GM23248 (cell line): ENCODE measurements around the gene SLC9A9. TPM values are rescaled to one million over a fixed set of nuclear protein-coding genes. Genes with fewer than 3 reads are reported as not detected.

Source experiments
- DNase-seq: peaks from one replicate; pipeline ENCODE4 v3.0.0-alpha.2; 2015
- H2AFZ ChIP-seq: fragments of 200-600 bp; sonication (generic); 2 replicates; pipeline ENCODE4 v1.6.1; 2016; ENCODE audit warnings: antibody characterized with exemption
- H3F3A ChIP-seq: fragments of 200-600 bp; sonication (generic); 2 replicates; pipeline ENCODE4 v1.6.1; 2016; ENCODE audit warnings: mild to moderate bottlenecking, antibody characterized with exemption, mixed run types; ENCODE audit not compliant: insufficient read depth
- H3K27ac ChIP-seq: fragments of 200-600 bp; sonication (generic); 2 replicates; pipeline ENCODE4 v1.5.1; 2016; ENCODE audit warnings: mild to moderate bottlenecking
- H3K27me3 ChIP-seq: fragments of 200-600 bp; sonication (generic); replicated peaks from 2 replicates; pipeline ENCODE4 v1.6.1; 2016; ENCODE audit warnings: mild to moderate bottlenecking; ENCODE audit not compliant: insufficient read depth
- H3K36me3 ChIP-seq: fragments of 200-600 bp; sonication (generic); 2 replicates; pipeline ENCODE4 v1.6.1; 2016; ENCODE audit warnings: low read depth, mild to moderate bottlenecking
- H3K4me1 ChIP-seq: fragments of 200-600 bp; sonication (generic); 2 replicates; pipeline ENCODE4 v1.6.1; 2016; ENCODE audit warnings: mild to moderate bottlenecking; ENCODE audit not compliant: insufficient read depth
- H3K4me2 ChIP-seq: fragments of 200-600 bp; sonication (generic); one replicate; pipeline ENCODE4 v1.6.1; 2016; ENCODE audit warnings: mild to moderate bottlenecking; ENCODE audit not compliant: unreplicated experiment
- H3K4me3 ChIP-seq: fragments of 200-600 bp; sonication (generic); 2 replicates; pipeline ENCODE4 v1.5.1; 2016; ENCODE audit warnings: mild to moderate bottlenecking
- H3K79me2 ChIP-seq: fragments of 200-600 bp; sonication (generic); 2 replicates; pipeline ENCODE4 v1.6.1; 2016; ENCODE audit warnings: mild to moderate bottlenecking; ENCODE audit not compliant: insufficient read depth
- H3K9ac ChIP-seq: fragments of 200-600 bp; sonication (generic); 2 replicates; pipeline ENCODE4 v1.6.1; 2016; ENCODE audit warnings: mild to moderate bottlenecking
- H3K9me2 ChIP-seq: fragments of 200-600 bp; sonication (generic); 2 replicates; pipeline ENCODE4 v1.6.1; 2016; ENCODE audit warnings: mixed run types, mild to moderate bottlenecking, moderate library complexity; ENCODE audit not compliant: insufficient read depth
- H3K9me3 ChIP-seq: fragments of 200-600 bp; sonication (generic); one replicate; pipeline ENCODE4 v1.6.1; 2017; ENCODE audit warnings: low read depth
- H4K20me1 ChIP-seq: fragments of 200-600 bp; sonication (generic); 2 replicates; pipeline ENCODE4 v1.6.0; 2016; ENCODE audit not compliant: insufficient read depth
- EZH2 ChIP-seq: fragments of 200-600 bp; sonication (generic); IDR thresholded peaks from 2 replicates; pipeline ENCODE4 v1.6.1; 2018; ENCODE audit warnings: antibody characterized with exemption, mild to moderate bottlenecking; ENCODE audit not compliant: insufficient read depth, poor library complexity, severe bottlenecking
- EZH2phosphoT487 ChIP-seq: fragments of 200-600 bp; sonication (generic); IDR thresholded peaks from 2 replicates; pipeline ENCODE4 v1.6.1; 2018; ENCODE audit warnings: antibody characterized with exemption, moderate library complexity, mild to moderate bottlenecking, low read depth; ENCODE audit not compliant: insufficient read depth
- WGBS, 2 experiments: methylation state at CpG; one replicate each; pipeline ENCODE4 v1.1.6; 2015 to 2017; ENCODE audit warnings: low lambda C conversion rate in 2 of 2, low coverage in 1 of 2; ENCODE audit errors: missing lambda C conversion rate in 2 of 2; 5-methylcytosine and 5-hydroxymethylcytosine counted together
- in situ Hi-C: fragments of 300-500 bp; cut with MboI; formaldehyde crosslinking; loops from 2 replicates; pipeline ENCODE4 v1.15.0; 2020
- polyA plus RNA-seq: library from polyadenylated mRNA; unstranded; fragments of >200 nt; fragmentation: Nextera tagmentation; extraction: Ambion mirVana; gene quantifications from 2 replicates; pipeline ENCODE4 v1.2.1, GENCODE V29; 2016
- total RNA-seq: library from RNA; depleted of rRNA; stranded (reverse); fragments of >200 nt; shearing (Covaris generic); gene quantifications from 2 replicates; pipeline ENCODE4 v1.2.3, GENCODE V29; 2014

Gene SLC9A9
- total and polyA plus RNA-seq, 2 experiments from 2014 or later, result 2.8 to 3.2 TPM

DNA sequence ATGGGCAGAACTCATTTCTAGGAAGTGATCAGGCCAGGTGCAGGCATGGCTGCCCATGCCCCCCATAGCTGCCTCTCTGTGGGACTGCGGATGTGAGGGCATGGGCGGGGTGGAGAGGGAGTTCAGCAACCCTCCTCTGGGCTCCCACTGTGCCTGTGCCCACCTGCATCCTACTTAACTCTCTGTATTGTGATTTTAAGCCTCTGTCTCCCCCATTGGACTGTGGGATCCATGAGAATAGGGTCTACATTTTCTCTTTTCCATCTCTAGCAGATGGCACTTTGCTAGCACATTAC is 534.4 kb downstream of the SLC9A9 start:
- TF ChIP-seq EZH2, result no peak

DNA sequence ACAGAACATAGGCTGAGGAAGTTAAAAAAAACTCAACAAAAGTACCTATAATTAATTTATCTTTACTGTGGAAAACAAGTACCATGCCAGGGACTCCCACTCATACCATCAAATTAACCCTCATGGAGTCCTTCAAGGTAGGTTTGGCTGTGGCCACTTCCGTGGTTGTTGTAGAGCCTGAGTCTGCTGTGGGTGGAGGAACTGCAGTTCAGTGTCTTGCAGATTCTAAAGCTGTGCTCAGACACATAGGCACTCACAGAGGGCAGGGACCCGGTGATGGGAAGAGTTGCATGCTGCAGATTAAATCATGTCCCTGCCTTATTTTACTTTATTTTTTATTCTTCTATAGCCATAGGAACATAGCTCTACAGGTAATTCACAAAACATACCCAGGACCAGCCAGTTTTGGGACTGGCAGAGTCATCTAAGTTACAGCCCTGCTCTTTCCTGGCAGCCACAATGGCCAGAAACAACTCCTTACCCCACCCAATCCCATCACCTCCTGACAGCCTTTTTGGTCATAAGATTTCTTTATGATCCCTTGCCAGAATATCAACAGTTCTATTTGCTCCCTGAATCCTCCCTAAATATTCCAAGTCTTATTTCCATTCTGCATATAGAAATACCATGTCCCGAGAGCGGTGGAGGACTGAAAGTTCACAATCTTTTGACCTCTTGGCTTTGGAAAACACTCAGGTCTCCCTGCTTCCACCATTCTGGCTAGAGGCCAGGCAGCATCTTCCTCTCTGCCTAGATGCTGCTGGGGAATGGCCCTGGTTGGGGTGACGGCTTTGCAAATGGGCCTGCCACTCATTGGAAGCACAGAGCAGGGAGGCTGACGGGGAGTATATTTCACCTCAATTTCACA is 535.0 kb downstream of the SLC9A9 start:
- no peaks in the 10 kb centered on the region for H3F3A ChIP-seq
- no peaks in the 10 kb centered on the region for H3K36me3 ChIP-seq
- DNase-seq, result no peak
- H3K27me3 ChIP-seq, result no peaks in the 10 kb centered on the region
- H3K79me2 ChIP-seq, result no peaks in the 10 kb centered on the region
- H3K27ac ChIP-seq, result no peak overlapping the region
- peaks cover 9% of the 10 kb centered on the region; the same call in 1 of the 2 replicates for H3K4me1 ChIP-seq
- H2AFZ ChIP-seq, result no peak overlapping the region
- no peaks in the 10 kb centered on the region for H3K9me3 ChIP-seq
- no peaks in the 10 kb centered on the region for H4K20me1 ChIP-seq
- 98% methylated on average over 6 of the region's 6 CpGs for whole genome bisulfite sequencing, 2 experiments
- in situ Hi-C loops, result no loop called here
- no peaks in the 10 kb centered on the region for H3K9me2 ChIP-seq
- no peak overlapping the region for H3K4me2 ChIP-seq
- no peak overlapping the region for H3K4me3 ChIP-seq
- H3K9ac ChIP-seq, result no peak overlapping the region
- no peak for TF ChIP-seq EZH2phosphoT487
- TF ChIP-seq EZH2, result no peak

More for the DNA sequence above, 534.4 kb downstream of the SLC9A9 start:
- no peak overlapping the region for H3K4me2 ChIP-seq
- no peaks in the 10 kb centered on the region for H3K79me2 ChIP-seq
- no peaks in the 10 kb centered on the region for H3K9me3 ChIP-seq
- 94 to 97% methylated on average over 2 of the region's 2 CpGs for WGBS, 2 experiments
- H3F3A ChIP-seq, result no peaks in the 10 kb centered on the region
- H3K36me3 ChIP-seq, result no peaks in the 10 kb centered on the region
- H3K9ac ChIP-seq, result no peak overlapping the region
- H3K27me3 ChIP-seq, result no peaks in the 10 kb centered on the region
- peaks cover 9% of the 10 kb centered on the region; the same call in 1 of the 2 replicates for H3K4me1 ChIP-seq
- no peak overlapping the region for H3K27ac ChIP-seq
- H3K4me3 ChIP-seq, result no peak overlapping the region
- no peak overlapping the region for H2AFZ ChIP-seq
- in situ Hi-C loops, result no loop called here
- no peaks in the 10 kb centered on the region for H4K20me1 ChIP-seq
- DNase-seq, result no peak
- H3K9me2 ChIP-seq, result no peaks in the 10 kb centered on the region

DNA sequence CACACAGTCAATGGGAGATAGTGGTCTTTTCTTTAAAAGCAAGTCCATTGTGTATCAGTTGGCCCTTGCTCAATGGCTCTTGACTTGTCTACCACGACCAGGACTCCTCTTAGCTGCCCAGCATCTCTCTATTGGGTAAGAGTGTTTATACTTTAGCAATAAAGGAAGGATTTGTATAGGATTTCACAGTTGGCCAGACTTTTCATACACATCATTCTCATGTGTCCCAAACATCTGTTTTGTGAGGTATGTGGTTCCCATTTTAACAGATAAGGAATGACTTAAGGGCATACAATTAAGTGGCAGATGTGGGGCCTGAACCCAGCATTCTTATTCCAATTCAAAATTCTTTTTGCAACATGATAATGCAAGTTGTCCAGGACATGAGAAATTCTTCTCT is 537.2 kb downstream of the SLC9A9 start:
- 44 to 59% methylated on average over 1 of the region's 1 CpG for WGBS, 2 experiments
- in situ Hi-C loops, result no loop called here
- H3K9me3 ChIP-seq, result no peaks in the 10 kb centered on the region
- H3K36me3 ChIP-seq, result no peaks in the 10 kb centered on the region
- no peaks in the 10 kb centered on the region for H3K27me3 ChIP-seq
- H4K20me1 ChIP-seq, result no peaks in the 10 kb centered on the region
- DNase-seq, result no peak
- H3K79me2 ChIP-seq, result no peaks in the 10 kb centered on the region
- H3K4me3 ChIP-seq, result no peak overlapping the region
- TF ChIP-seq EZH2phosphoT487, result no peak
- no peak for TF ChIP-seq EZH2
- H3K4me1 ChIP-seq, result peaks cover 9% of the 10 kb centered on the region; the same call in 1 of the 2 replicates
- H3K9ac ChIP-seq, result no peak overlapping the region
- no peak overlapping the region for H3K27ac ChIP-seq
- H3K9me2 ChIP-seq, result no peaks in the 10 kb centered on the region
- H2AFZ ChIP-seq, result no peak overlapping the region
- H3K4me2 ChIP-seq, result no peak overlapping the region
- H3F3A ChIP-seq, result no peaks in the 10 kb centered on the region

DNA sequence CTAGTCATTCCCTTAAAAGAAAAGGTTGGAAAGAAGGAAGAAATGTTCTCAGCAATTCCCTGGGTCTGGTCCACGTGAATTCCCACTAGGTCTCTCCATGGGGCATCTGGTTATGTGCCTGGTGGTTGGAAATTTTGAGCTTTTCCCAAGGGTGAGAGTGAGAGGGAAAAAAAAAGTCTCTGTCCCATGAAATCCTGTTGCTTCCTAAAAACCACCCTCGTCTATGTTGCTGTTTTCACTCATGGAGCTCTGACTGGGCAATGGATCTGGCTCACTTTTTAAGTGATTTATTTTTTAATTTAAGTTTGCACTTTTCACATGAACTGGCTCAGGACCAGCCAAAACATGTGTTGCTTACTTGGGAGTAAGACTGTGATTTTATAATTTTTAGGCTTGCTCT is 538.6 kb downstream of the SLC9A9 start:
- no peak for DNase-seq
- Histone ChIP-seq H3K27ac (no peak overlapping the region), H3K36me3 (no peaks in the 10 kb centered on the region), H3K9ac (no peak overlapping the region), H2AFZ (no peak overlapping the region), H4K20me1 (no peaks in the 10 kb centered on the region), H3K79me2 (no peaks in the 10 kb centered on the region), H3F3A (no peaks in the 10 kb centered on the region), H3K9me3 (no peaks in the 10 kb centered on the region), H3K4me3 (no peak overlapping the region), H3K4me1 (peaks cover 7% of the 10 kb centered on the region; the same call in 1 of the 2 replicates), H3K4me2 (no peak overlapping the region), H3K9me2 (no peaks in the 10 kb centered on the region), H3K27me3 (no peaks in the 10 kb centered on the region)
- 53 to 57% methylated on average over 2 of the region's 2 CpGs for WGBS, 2 experiments
- TF ChIP-seq EZH2phosphoT487 (no peak), EZH2 (no peak)
- in situ Hi-C loops, result no loop called here
